ENCODE results near the gene BTBD1. TPM values are rescaled to one million over a fixed set of nuclear protein-coding genes. Genes with fewer than 3 reads are reported as not detected.

Gene BTBD1
- total RNA-seq, 1 experiment from 2014 or later, result 58.3 TPM

- intact Hi-C loops (cut with micrococcal nuclease; ENCODE audit: unreplicated experiment), result no loop called here
- CTCF ChIA-PET, result interaction anchor here (1.2 kb wide), 1 partner anchor 16 kb away, joined by 4 read pairs; no protein-coding TSS in a partner anchor
These were observed 72.0 kb downstream of the BTBD1 start for GRCh38 chr15:82995076-82995475.

GRCh38 chr15:82993144-82993543 is 73.9 kb downstream of the BTBD1 start:
- POLR2A ChIA-PET (ENCODE audit: low non-redundant PET), result no interaction called here

More at GRCh38 chr15:82995076-82995475, 72.0 kb downstream of the BTBD1 start:
- Histone ChIP-seq H3K27me3 (replicated peaks; ENCODE audit: insufficient read depth, low read depth, low read length, poor library complexity) (no peaks in the 10 kb centered on the region), H3K9me3 (ENCODE audit: low read depth, low read length, poor library complexity, severe bottlenecking) (no peaks in the 10 kb centered on the region), H3K27ac (ENCODE audit: low read depth, low read length, poor library complexity, severe bottlenecking) (no peak overlapping the region), H3K4me3 (ENCODE audit: low read depth, low read length, poor library complexity, severe bottlenecking) (no peak overlapping the region), H3K36me3 (ENCODE audit: insufficient read depth, low read length, poor library complexity, severe bottlenecking) (peaks cover 4% of the 10 kb centered on the region), H3K4me1 (ENCODE audit: insufficient read depth, low read length, poor library complexity, severe bottlenecking) (peaks cover 1% of the 10 kb centered on the region)
- no TSS peak for BruUV-seq (replicated peaks)
- DNase-seq (ENCODE audit: low spot score), result no peak
- TF ChIP-seq CTCF (conservative IDR thresholded peaks at IDR 0.05; ENCODE audit: low read depth, low read length) (no peak), EZH2 (IDR thresholded peaks at IDR 0.05; ENCODE audit: borderline replicate concordance, low read depth, low read length, poor library complexity, severe bottlenecking) (no peak)
- POLR2A ChIA-PET (ENCODE audit: low non-redundant PET), result no interaction called here

GRCh38 chr15:82992436-82992998 is 74.5 kb downstream of the BTBD1 start:
- H3K36me3 ChIP-seq (ENCODE audit: insufficient read depth, low read length, poor library complexity, severe bottlenecking), result peaks cover 14% of the 10 kb centered on the region
- H3K9me3 ChIP-seq (ENCODE audit: low read depth, low read length, poor library complexity, severe bottlenecking), result no peaks in the 10 kb centered on the region
- no peaks in the 10 kb centered on the region for H3K27me3 ChIP-seq (replicated peaks; ENCODE audit: insufficient read depth, low read depth, low read length, poor library complexity)
- no peak overlapping the region for H3K27ac ChIP-seq (ENCODE audit: low read depth, low read length, poor library complexity, severe bottlenecking)
- no TSS peak for BruUV-seq (replicated peaks)
- no peak overlapping the region for H3K4me3 ChIP-seq (ENCODE audit: low read depth, low read length, poor library complexity, severe bottlenecking)
- POLR2A ChIA-PET (ENCODE audit: low non-redundant PET), result no interaction called here
- TF ChIP-seq EZH2 (IDR thresholded peaks at IDR 0.05; ENCODE audit: borderline replicate concordance, low read depth, low read length, poor library complexity, severe bottlenecking), result no peak
- no peak for TF ChIP-seq CTCF (conservative IDR thresholded peaks at IDR 0.05; ENCODE audit: low read depth, low read length)
- CTCF ChIA-PET, result no interaction called here
- no peak for DNase-seq (ENCODE audit: low spot score)
- intact Hi-C loops (cut with micrococcal nuclease; ENCODE audit: unreplicated experiment), result no loop called here
- no peaks in the 10 kb centered on the region for H3K4me1 ChIP-seq (ENCODE audit: insufficient read depth, low read length, poor library complexity, severe bottlenecking)

More at GRCh38 chr15:82993144-82993543, 73.9 kb downstream of the BTBD1 start:
- TF ChIP-seq EZH2 (IDR thresholded peaks at IDR 0.05; ENCODE audit: borderline replicate concordance, low read depth, low read length, poor library complexity, severe bottlenecking), result no peak
- TF ChIP-seq CTCF (conservative IDR thresholded peaks at IDR 0.05; ENCODE audit: low read depth, low read length), result no peak
- Histone ChIP-seq H3K4me1 (ENCODE audit: insufficient read depth, low read length, poor library complexity, severe bottlenecking) (no peaks in the 10 kb centered on the region), H3K36me3 (ENCODE audit: insufficient read depth, low read length, poor library complexity, severe bottlenecking) (peaks cover 14% of the 10 kb centered on the region), H3K27ac (ENCODE audit: low read depth, low read length, poor library complexity, severe bottlenecking) (no peak overlapping the region), H3K4me3 (ENCODE audit: low read depth, low read length, poor library complexity, severe bottlenecking) (no peak overlapping the region), H3K27me3 (replicated peaks; ENCODE audit: insufficient read depth, low read depth, low read length, poor library complexity) (no peaks in the 10 kb centered on the region), H3K9me3 (ENCODE audit: low read depth, low read length, poor library complexity, severe bottlenecking) (no peaks in the 10 kb centered on the region)
- CTCF ChIA-PET, result no interaction called here
- no peak for DNase-seq (ENCODE audit: low spot score)
- intact Hi-C loops (cut with micrococcal nuclease; ENCODE audit: unreplicated experiment), result no loop called here
- no TSS peak for BruUV-seq (replicated peaks)

All from A673 (cell line).